GM18909 (cell line): ENCODE data around the gene IPP.
"Not testable (repeated sequence)": the region's sequence is repeated elsewhere in the genome, so short reads cannot be mapped to it uniquely, and the experiment has no call there.

ENCODE experiments used
- ATAC-seq: cut with Tn5 transposase; IDR thresholded peaks from one replicate; pipeline ENCODE4 v1.9.1; 2021; ENCODE audit warnings: mild to moderate bottlenecking; ENCODE audit not compliant: unreplicated experiment, poor library complexity

Gene IPP

DNA sequence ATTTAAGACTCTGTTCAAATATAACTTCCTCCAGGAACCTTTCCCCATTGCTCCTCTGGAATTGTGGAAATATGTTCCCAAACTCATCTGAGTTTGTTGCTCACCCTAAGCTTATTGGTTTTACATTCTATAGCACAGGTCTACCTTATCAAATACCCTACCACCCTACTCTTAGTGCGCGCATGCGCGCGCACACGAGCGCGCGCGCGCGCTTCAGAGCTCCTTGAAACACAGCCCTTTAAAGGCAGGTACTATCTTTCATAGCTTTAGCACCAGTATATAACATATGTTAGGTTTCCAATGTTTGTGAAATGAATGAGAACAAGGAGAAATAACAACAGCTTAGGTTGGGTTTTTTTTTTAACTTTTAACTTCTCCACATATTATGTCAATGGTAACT, 3.5 kb downstream of the IPP start:
- no peak for ATAC-seq

DNA sequence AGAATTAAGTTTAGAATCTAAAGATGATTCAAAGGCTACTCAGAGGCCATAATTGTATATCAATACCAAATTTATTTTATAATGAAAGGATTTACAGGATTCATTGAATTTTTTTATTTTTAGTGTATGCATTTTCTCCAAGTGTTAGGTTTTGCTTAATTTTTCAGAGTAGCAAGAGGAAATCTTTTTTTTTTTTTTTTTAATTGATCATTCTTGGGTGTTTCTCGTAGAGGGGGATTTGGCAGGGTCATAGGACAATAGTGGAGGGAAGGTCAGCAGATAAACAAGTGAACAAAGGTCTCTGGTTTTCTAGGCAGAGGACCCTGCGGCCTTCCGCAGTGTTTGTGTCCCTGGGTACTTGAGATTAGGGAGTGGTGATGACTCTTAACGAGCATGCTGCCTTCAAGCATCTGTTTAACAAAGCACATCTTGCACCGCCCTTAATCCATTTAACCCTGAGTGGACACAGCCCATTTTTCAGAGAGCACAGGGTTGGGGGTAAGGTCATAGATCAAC, 10.8 kb downstream of the IPP start:
- ATAC-seq: not testable (repeated sequence)

GRCh38 chr1:45739137-45739536, 11.3 kb downstream of the IPP start:
- no peak for ATAC-seq

GRCh38 chr1:45730780-45731319, 19.6 kb downstream of the IPP start:
- ATAC-seq: no peak

- no peak for ATAC-seq
These were observed 20.2 kb downstream of the IPP start for GRCh38 chr1:45730075-45730779.

- ATAC-seq: not testable (repeated sequence)
These were observed 24.4 kb downstream of the IPP start for GRCh38 chr1:45726007-45726406.

DNA sequence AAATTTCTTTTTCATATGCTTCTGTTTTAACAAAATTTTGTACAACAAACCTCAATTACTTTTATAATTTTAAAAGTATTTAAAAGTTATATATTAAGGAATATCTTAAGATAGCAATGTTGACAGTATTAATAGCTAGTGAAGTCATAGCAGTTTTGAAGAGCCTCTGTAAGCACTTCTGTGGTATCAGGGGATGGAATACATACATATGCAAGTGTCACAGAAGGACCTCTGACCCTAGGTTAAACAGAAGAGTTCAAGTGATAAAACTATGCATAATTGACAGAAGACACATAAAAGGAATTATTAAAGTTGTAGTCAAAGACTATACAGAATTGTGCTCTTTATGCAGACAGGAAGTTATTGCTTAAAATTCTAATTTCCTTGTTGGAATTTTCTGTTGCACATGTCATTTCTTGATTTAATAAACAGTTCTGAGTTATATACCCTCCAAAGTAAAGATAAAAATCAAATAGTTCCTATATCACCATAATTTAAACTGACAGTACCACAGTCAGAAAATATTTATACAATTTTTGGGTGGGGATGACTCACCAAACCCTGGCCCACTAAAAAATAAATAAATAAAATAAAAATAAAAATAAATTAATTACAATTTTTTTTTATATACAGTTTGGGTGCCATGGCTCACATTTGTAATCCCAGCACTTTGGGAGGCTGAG, 27.1 kb downstream of the IPP start:
- no peak for ATAC-seq

DNA sequence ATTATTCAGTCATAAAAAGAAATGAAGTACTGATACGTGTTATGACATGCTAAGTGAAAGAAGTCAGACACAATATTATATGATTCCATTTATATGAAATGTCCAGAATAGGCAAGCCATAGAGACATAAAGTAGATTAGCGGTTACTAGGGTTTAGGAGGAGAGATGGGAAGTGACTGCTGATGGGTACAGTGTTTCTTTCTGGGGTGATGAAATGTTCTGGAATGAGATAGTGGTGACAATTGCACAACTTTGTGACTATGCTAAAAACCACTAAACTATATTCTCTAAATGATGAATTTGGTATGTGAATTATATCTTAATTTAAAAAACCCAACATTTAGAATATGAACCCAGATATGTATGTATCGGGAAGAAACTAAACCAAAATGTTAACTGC, 27.6 kb downstream of the IPP start:
- ATAC-seq: no peak

DNA sequence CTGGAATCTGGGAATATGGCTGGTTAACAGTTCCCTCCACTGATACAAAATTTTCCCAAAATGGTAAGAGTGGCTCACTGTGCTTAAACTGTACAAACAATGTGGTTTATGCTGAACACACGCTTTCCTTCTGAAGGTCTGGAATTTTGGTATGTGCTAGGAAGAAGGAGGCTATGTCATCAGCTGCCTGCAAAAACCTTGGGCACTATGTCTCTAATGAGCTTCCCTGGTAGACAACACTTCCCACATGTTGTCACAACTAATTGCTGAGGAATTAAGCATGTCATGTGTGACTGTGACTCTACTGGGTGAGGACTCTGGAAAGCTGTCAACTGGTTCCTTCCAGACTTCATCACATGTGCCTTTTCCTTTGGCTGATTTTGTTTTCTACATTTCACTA, 29.2 kb downstream of the IPP start:
- ATAC-seq: no peak

- ATAC-seq: no peak
These were observed 32.2 kb downstream of the IPP start for GRCh38 chr1:45718289-45718688.

DNA sequence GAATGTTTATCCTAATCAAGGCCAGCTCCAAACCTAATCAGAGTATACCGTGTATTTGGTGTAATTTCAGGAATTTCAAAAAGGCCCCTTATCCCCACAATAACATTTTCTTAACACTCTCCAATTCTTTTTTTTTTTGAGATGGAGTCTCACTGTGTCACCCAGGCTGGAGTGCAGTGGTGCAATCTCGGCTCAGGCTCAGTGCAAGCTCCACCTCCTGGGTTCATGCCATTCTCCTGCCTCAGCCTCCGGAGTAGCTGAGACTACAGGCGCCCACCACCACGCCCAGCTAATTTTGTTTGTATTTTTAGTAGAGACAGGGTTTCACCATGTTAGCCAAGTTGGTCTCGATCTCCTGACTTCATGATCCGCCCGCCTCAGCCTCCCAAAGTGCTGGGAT, 33.1 kb downstream of the IPP start:
- ATAC-seq: not testable (repeated sequence)

GRCh38 chr1:45716700-45717099, 33.8 kb downstream of the IPP start:
- ATAC-seq: no peak

GRCh38 chr1:45713711-45714110, 36.7 kb downstream of the IPP start:
- ATAC-seq: no peak

DNA sequence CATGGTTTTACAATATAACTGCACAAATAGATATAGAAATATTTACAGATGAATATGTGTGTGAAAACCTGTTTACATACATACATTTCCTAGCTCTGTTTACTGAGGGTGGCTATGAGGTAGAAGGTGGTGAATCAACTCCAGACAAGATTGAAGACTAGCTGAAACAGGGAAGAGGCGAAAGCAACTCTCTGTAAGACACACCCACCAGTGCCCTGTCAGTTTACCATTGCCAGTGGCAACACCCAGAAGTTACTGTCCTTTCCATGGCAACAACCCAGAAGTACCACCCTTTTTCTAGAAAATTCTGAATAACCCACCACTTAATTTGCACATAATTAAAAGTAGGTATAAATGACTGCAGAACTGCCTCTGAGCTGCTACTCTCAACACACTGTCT, 45.8 kb downstream of the IPP start:
- ATAC-seq: no peak

DNA sequence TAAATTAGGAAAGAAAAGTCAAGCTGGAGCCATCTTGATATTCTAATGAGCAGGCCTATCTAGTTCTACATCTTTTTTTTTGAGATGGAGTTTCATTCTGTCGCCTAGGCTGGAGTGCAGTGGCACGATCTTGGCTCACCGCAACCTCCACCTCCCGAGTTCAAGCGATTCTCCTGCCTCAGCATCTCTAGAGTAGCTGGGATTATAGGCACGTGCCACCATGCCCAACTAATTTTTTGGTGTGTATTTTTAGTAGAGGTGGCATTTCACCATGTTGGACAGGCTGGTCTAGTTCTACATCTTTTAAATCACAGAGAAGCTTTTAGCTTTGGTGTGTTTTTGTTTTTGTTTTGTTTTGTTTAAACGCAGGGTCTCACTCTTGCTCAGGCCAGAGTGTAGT, 55.6 kb downstream of the IPP start:
- ATAC-seq: no peak

- ATAC-seq: not testable (repeated sequence)
These were observed 56.6 kb downstream of the IPP start for GRCh38 chr1:45693811-45694210.

DNA sequence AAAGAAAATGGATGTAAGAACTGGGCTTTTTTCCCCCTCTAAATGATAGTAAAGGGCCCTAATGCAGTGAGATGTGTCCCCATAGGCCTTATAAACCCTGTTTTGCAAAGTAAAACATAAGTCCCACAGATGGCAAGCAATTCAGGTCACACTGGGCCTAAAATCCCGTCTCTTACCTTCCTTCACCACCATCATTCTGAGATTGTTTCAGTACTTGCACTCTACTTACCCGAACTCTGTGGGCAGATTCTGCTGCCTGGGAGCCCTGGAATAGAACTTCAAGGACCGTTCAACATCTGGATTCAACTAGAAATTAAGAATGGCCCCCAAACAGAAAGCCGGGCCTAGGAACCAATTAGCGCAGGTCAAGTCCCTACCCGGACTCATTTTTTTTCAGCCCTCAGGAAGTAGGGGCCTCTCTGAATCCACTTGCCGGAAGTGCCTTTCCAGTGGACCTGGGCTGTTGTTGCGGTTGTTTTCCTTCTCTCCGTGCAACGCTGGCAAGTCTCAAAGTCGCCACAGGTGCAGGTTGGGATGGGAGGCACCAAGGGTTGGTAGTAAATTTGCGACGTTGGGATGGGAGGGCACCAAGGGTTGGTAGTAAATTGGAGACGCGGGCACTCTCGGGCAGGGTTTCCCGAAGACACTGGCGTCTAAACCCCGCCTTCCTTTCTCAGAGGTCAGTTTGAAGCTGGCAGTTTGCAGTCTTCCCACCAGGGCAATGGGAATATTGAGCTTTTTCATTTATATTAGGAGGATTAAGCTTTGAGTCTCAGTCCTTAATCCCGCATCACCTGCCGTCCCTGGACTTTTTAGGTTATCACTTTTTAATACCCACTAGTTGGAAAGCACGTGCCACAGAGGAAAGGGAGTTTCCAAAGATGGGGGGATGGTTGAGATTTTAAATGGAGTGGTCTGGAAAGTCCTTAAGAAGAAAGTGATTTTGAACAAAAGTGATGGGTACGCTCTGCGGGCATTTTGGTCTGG, 62.4 kb downstream of the IPP start, which contains the start of gene TMEM69:
Gene TMEM69, plus strand, starts transcription at position 428 of the 987 bp plus-strand sequence. CDS start 2,888 bp downstream, outside the sequence.
- no peak for ATAC-seq

DNA sequence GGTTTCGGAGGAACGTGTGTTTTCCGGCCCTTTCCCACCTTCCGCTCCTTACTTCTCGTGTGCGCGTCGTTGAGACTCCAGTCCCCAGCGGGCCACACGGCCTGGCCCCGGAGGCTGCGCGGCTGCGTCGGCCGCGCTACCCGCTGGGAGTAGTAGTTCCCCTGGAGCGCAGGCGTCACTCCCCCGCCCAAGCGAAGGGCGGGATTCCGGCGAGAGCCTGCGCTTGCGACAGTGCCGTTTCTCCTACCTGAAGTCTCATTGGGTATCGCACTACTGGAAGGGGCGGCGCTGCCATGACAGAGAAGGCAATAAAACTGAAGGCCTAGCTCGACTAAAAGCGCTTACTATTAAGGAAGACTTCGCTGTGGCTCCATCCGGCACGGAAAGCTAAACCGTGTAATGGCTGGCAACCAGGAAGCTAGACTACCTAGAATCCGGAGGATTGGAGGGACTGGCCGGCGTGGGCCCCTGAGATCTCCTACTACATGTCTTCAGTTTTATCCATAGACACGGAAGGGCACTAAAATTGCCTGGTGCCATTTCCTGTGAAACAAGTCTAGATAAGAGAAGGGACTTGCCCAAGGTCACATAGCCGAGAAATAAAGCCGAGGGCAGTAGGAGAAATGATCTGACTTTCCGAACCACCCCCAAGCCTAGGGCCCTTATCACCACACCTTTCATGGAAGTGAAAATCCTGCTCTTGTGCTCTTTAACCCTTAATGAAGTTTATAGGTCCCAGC, 63.3 kb downstream of the IPP start:
- ATAC-seq: peak; percentile 84

- ATAC-seq: peak; percentile 60
These were observed 64.0 kb downstream of the IPP start, which contains the start of gene GPBP1L1 for GRCh38 chr1:45686288-45687013. GPBP1L1 (minus strand) TSS chr1:45686533; CDS start chr1:45659087, 27,446 bp downstream.
